HG02642 (cell line): Measurements from ENCODE around the gene FNDC5.

Source experiments
- ATAC-seq: cut with Tn5 transposase; IDR thresholded peaks from one replicate; pipeline ENCODE4 v1.9.1; 2021; ENCODE audit warnings: mild to moderate bottlenecking; ENCODE audit not compliant: unreplicated experiment, poor library complexity

Gene FNDC5

GRCh38 chr1:32898056-32898455 is 27.3 kb upstream of the FNDC5 start:
- ATAC-seq = no peak

GRCh38 chr1:32897082-32898049 is 26.7 kb upstream of the FNDC5 start:
- no peak for ATAC-seq

- ATAC-seq = no peak
Observed at GRCh38 chr1:32896451-32896850, 25.7 kb upstream of the FNDC5 start.

- ATAC-seq = no peak
Observed at GRCh38 chr1:32895325-32896215, 24.9 kb upstream of the FNDC5 start.

GRCh38 chr1:32894681-32895080 is 24.0 kb upstream of the FNDC5 start:
- no peak for ATAC-seq

- ATAC-seq = no peak
Observed at GRCh38 chr1:32894019-32894600, 23.4 kb upstream of the FNDC5 start.

GRCh38 chr1:32893198-32894018 is 22.7 kb upstream of the FNDC5 start:
- no peak for ATAC-seq

GRCh38 chr1:32892368-32893197 is 21.9 kb upstream of the FNDC5 start:
- ATAC-seq = no peak

- no peak for ATAC-seq
Observed at GRCh38 chr1:32891630-32892029, 20.9 kb upstream of the FNDC5 start.

- no peak for ATAC-seq
Observed at GRCh38 chr1:32891241-32891570, 20.5 kb upstream of the FNDC5 start.

- no peak for ATAC-seq
Observed at GRCh38 chr1:32890516-32891240, 20.0 kb upstream of the FNDC5 start.

GRCh38 chr1:32889731-32890278 is 19.1 kb upstream of the FNDC5 start:
- no peak for ATAC-seq

- no peak for ATAC-seq
Observed at GRCh38 chr1:32888677-32889420, 18.1 kb upstream of the FNDC5 start.

GRCh38 chr1:32888134-32888533 is 17.4 kb upstream of the FNDC5 start:
- no peak for ATAC-seq

- no peak for ATAC-seq
Observed at GRCh38 chr1:32887623-32888022, 16.9 kb upstream of the FNDC5 start.

GRCh38 chr1:32886828-32887414 is 16.2 kb upstream of the FNDC5 start:
- no peak for ATAC-seq
